GM21381 (cell line): Measurements from ENCODE around the gene TOPBP1.
A peak's percentile ranks its signal among the peaks of the same experiment; 100 is the strongest.

Experiments used
- ATAC-seq: cut with Tn5 transposase; IDR thresholded peaks from one replicate; pipeline ENCODE4 v1.9.1; 2021; ENCODE audit warnings: mild to moderate bottlenecking, moderate library complexity; ENCODE audit not compliant: unreplicated experiment

TOPBP1 gene

GRCh38 chr3:133611534-133611933 lies 50.2 kb downstream of the TOPBP1 start:
- ATAC-seq = no peak

GRCh38 chr3:133610031-133610430 lies 51.7 kb downstream of the TOPBP1 start:
- no peak for ATAC-seq

GRCh38 chr3:133608388-133608787 lies 53.4 kb downstream of the TOPBP1 start:
- no peak for ATAC-seq

GRCh38 chr3:133607816-133608215 lies 53.9 kb downstream of the TOPBP1 start:
- no peak for ATAC-seq

GRCh38 chr3:133606902-133607301 lies 54.8 kb downstream of the TOPBP1 start:
- ATAC-seq = no peak

- ATAC-seq = no peak
Observed at GRCh38 chr3:133606342-133606741, 55.4 kb downstream of the TOPBP1 start.

GRCh38 chr3:133600572-133601081 lies 61.1 kb downstream of the TOPBP1 start:
- no peak for ATAC-seq

- ATAC-seq = no peak
Observed at GRCh38 chr3:133599280-133599679, 62.5 kb downstream of the TOPBP1 start.

GRCh38 chr3:133598405-133598804 lies 63.3 kb downstream of the TOPBP1 start:
- no peak for ATAC-seq

GRCh38 chr3:133595341-133595740 lies 66.4 kb downstream of the TOPBP1 start:
- no peak for ATAC-seq

- no peak for ATAC-seq
Observed at GRCh38 chr3:133593243-133593642, 68.5 kb downstream of the TOPBP1 start.

- peak; percentile 48 for ATAC-seq
Observed at GRCh38 chr3:133592843-133593242, 68.9 kb downstream of the TOPBP1 start.

- ATAC-seq = no peak
Observed at GRCh38 chr3:133591271-133591742, 70.4 kb downstream of the TOPBP1 start.

- no peak for ATAC-seq
Observed at GRCh38 chr3:133589503-133589902, 72.2 kb downstream of the TOPBP1 start.

- ATAC-seq = no peak
Observed at GRCh38 chr3:133588784-133589465, 72.8 kb downstream of the TOPBP1 start.

GRCh38 chr3:133588035-133588434 lies 73.7 kb downstream of the TOPBP1 start:
- no peak for ATAC-seq

- no peak for ATAC-seq
Observed at GRCh38 chr3:133583396-133583795, 78.3 kb downstream of the TOPBP1 start.

- no peak for ATAC-seq
Observed at GRCh38 chr3:133578548-133579191, 83.1 kb downstream of the TOPBP1 start.

- ATAC-seq = no peak
Observed at GRCh38 chr3:133576169-133576568, 85.6 kb downstream of the TOPBP1 start.

GRCh38 chr3:133575086-133575485 lies 86.7 kb downstream of the TOPBP1 start:
- ATAC-seq = no peak

- ATAC-seq = peak; percentile 33
Observed at GRCh38 chr3:133574260-133574881, 87.4 kb downstream of the TOPBP1 start.
